22Rv1 (cell line): Measurements from ENCODE around the gene RXYLT1.

Experiments
- H3K27ac ChIP-seq: fragments of 450-650 bp; 2 replicates; pipeline ENCODE4 v1.5.1; 2017
- CTCF ChIP-seq: fragments of 450-650 bp; IDR thresholded peaks from 2 replicates; pipeline ENCODE4 v1.5.1; 2017; ENCODE audit warnings: mild to moderate bottlenecking
- ZFX ChIP-seq: fragments of 450-650 bp; IDR thresholded peaks from 2 replicates; pipeline ENCODE4 v1.6.1; 2017; ENCODE audit warnings: antibody characterized with exemption, borderline replicate concordance

Gene RXYLT1

DNA sequence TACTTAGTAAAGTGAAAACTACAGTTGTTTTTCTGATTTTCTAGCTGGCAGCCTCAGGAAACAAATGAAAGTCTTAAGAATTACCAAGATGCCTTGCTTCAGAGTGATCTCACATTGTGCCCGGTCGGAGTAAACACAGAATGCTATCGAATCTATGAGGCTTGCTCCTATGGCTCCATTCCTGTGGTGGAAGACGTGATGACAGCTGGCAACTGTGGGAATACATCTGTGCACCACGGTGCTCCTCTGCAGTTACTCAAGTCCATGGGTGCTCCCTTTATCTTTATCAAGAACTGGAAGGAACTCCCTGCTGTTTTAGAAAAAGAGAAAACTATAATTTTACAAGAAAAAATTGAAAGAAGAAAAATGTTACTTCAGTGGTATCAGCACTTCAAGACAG lies 28.9 kb downstream of the RXYLT1 start:
- no peak overlapping the region for H3K27ac ChIP-seq
- TF ChIP-seq CTCF: no peak
- no peak for TF ChIP-seq ZFX

DNA sequence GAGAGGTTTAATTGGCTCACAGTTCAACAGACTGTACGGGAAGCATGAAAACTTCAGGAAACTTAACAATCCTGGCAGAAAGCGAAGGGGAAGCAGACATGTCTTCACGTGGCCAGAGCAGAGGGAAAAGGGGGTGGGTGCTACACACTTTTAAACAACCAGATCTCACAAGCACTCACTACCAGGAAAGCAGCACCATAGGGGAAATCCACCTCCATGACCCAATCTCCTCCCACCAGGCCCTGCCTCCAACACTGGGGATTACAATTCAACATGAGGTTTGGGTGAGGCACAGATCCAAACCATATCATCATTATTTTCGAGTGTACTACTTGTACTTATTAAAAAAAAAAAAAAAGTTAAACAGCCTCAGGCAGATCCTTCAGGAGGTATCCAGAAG lies 29.9 kb downstream of the RXYLT1 start:
- TF ChIP-seq CTCF (no peak), ZFX (no peak)
- no peak overlapping the region for H3K27ac ChIP-seq

DNA sequence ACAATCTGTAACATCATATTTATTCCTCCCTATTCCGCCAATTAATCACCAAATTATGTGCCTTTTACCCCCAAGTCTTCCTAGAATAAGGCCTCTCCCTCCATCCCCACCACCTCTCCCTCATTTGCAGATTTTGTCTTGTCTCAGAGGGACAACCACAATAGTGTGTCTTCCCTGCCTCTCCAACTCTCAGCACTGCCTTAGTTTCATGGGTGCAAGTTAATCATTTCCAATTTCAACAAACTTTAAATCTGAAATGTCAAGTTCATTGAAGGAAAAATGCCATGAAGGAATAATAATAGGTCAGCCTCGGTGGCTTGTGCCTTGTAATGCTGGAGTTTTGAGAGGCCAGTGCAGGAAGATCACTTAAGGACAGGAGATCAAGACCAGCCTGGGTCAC lies 31.6 kb downstream of the RXYLT1 start:
- no peak for TF ChIP-seq CTCF
- TF ChIP-seq ZFX: no peak
- no peak overlapping the region for H3K27ac ChIP-seq

- TF ChIP-seq ZFX (no peak), CTCF (no peak)
- H3K27ac ChIP-seq: no peak overlapping the region
Measured at GRCh38 chr12:63811755-63812154, 32.0 kb downstream of the RXYLT1 start.

GRCh38 chr12:63814146-63814772 lies 34.5 kb downstream of the RXYLT1 start:
- TF ChIP-seq ZFX: no peak
- no peak for TF ChIP-seq CTCF
- no peak overlapping the region for H3K27ac ChIP-seq

DNA sequence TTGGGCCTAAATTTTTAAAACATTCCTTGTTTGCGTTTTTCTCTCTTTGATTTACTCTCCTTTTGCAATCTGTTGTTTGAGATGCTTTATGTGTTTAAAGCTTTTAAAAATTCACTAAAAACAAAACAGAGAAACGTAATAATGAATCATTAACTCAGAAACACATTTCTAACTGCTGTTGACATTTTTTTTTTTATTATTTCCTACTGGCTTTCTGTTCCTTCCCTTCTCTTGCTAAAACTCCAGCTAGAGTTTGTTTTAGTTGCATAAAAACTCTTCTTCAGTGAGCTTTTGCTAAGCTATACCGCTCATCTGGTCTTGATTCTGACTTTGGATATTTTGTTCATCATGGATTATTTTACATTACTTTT lies 35.8 kb downstream of the RXYLT1 start:
- TF ChIP-seq ZFX: no peak
- TF ChIP-seq CTCF: no peak

GRCh38 chr12:63816031-63816430 lies 36.3 kb downstream of the RXYLT1 start:
- H3K27ac ChIP-seq: no peak overlapping the region
- TF ChIP-seq ZFX: no peak

More for the DNA sequence above, 35.8 kb downstream of the RXYLT1 start:
- no peak overlapping the region for H3K27ac ChIP-seq

- TF ChIP-seq CTCF: no peak
- no peak for TF ChIP-seq ZFX
- H3K27ac ChIP-seq: no peak overlapping the region
Measured at GRCh38 chr12:63820427-63820826, 40.7 kb downstream of the RXYLT1 start.
